ENCODE data around the gene BAK1.

DNA sequence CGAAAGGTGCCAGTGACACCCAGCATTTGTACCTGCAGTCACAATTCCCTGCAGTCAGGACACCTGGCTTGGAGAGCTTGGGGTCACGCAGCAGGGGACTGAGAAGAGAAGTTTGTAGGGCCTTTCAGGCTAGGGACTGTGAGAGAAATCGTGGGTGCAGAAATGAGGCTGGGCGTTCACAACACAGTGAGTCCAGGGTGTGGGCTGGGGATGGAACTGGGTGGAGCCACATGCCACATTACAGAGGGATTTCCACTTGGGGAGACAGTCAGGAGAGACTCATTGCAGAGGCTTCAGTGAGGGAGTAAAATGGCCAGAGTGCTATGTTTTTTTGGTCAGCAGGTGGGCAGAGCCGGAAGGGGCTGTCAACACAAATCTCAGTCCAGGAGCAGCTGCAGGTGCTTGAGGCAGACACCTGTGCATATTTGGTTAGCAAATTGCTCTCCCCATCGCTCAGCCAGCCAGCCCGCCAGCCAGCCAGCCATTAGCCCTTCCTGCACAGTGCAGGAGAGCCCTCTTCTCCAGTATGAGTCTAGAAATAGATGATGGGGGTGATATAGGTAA lies 48.4 kb upstream of the BAK1 start:
- TF ChIP-seq, protein P1, sequence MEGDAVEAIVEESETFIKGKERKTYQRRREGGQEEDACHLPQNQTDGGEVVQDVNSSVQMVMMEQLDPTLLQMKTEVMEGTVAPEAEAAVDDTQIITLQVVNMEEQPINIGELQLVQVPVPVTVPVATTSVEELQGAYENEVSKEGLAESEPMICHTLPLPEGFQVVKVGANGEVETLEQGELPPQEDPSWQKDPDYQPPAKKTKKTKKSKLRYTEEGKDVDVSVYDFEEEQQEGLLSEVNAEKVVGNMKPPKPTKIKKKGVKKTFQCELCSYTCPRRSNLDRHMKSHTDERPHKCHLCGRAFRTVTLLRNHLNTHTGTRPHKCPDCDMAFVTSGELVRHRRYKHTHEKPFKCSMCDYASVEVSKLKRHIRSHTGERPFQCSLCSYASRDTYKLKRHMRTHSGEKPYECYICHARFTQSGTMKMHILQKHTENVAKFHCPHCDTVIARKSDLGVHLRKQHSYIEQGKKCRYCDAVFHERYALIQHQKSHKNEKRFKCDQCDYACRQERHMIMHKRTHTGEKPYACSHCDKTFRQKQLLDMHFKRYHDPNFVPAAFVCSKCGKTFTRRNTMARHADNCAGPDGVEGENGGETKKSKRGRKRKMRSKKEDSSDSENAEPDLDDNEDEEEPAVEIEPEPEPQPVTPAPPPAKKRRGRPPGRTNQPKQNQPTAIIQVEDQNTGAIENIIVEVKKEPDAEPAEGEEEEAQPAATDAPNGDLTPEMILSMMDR (IDR thresholded peaks at IDR 0.05), result no peak
- TF ChIP-seq POLR2A (IDR thresholded peaks at IDR 0.05) (no peak), EP300 (IDR thresholded peaks at IDR 0.05) (no peak), POLR2AphosphoS5 (IDR thresholded peaks at IDR 0.05) (no peak)

All from suprapubic skin (tissue), 4 donors.